Astrocyte (in vitro differentiated cells and primary cell): Measurements from ENCODE around the gene SPRED1. TPM values are rescaled to one million over a fixed set of nuclear protein-coding genes. Genes with fewer than 3 reads are reported as not detected.

ENCODE experiments used
- DNase-seq: peaks from one replicate; pipeline ENCODE4 v3.0.0-alpha.2; 2010; ENCODE audit warnings: low read depth
- FAIRE-seq: peaks from 2 replicates; lab custom pipeline; 2011; peaks lifted over from hg19 to GRCh38; lab: Jason Lieb, UNC
- H2AFZ ChIP-seq: 2 replicates; pipeline ENCODE4 v1.6.0; 2012; ENCODE audit warnings: low read depth, low read length, inconsistent platforms
- H3K27ac ChIP-seq: 2 replicates; pipeline ENCODE4 v1.5.1; 2011; ENCODE audit warnings: low read depth, low read length, inconsistent platforms
- H3K27me3 ChIP-seq: 2 replicates; pipeline ENCODE4 v1.6.0; 2011; ENCODE audit warnings: low read length, inconsistent platforms; ENCODE audit not compliant: insufficient read depth
- H3K36me3 ChIP-seq: 2 replicates; pipeline ENCODE4 v1.5.1; 2011; ENCODE audit warnings: low read length, inconsistent platforms; ENCODE audit not compliant: insufficient read depth
- H3K4me1 ChIP-seq: 2 replicates; pipeline ENCODE4 v1.5.1; 2011; ENCODE audit warnings: low read length, inconsistent platforms; ENCODE audit not compliant: insufficient read depth
- H3K4me2 ChIP-seq: 2 replicates; pipeline ENCODE4 v1.6.0; 2012; ENCODE audit warnings: low read length, inconsistent platforms
- H3K4me3 ChIP-seq: 2 replicates; pipeline ENCODE4 v1.5.1; 2011; ENCODE audit warnings: low read depth, mild to moderate bottlenecking, low read length, inconsistent platforms; ENCODE audit not compliant: insufficient read depth
- H3K79me2 ChIP-seq: 2 replicates; pipeline ENCODE4 v1.6.0; 2012; ENCODE audit warnings: mild to moderate bottlenecking, low read length, inconsistent platforms; ENCODE audit not compliant: insufficient read depth
- H3K9ac ChIP-seq: 2 replicates; pipeline ENCODE4 v1.6.0; 2012; ENCODE audit warnings: mild to moderate bottlenecking, low read length, inconsistent platforms
- H3K9me3 ChIP-seq: 2 replicates; pipeline ENCODE4 v1.5.1; 2012; ENCODE audit warnings: low read depth, mild to moderate bottlenecking, low read length, inconsistent platforms; ENCODE audit not compliant: insufficient read depth
- H4K20me1 ChIP-seq: 2 replicates; pipeline ENCODE4 v1.6.0; 2012; ENCODE audit warnings: low read length, inconsistent platforms; ENCODE audit not compliant: insufficient read depth
- H3K27ac Mint-ChIP-seq: one replicate; pipeline ENCODE4 v1.8.0; 2021; ENCODE audit warnings: mild to moderate bottlenecking, mixed read lengths; ENCODE audit not compliant: unreplicated experiment
- H3K27me3 Mint-ChIP-seq: one replicate; pipeline ENCODE4 v1.8.0; 2021; ENCODE audit warnings: low read depth, mixed read lengths; ENCODE audit not compliant: unreplicated experiment
- H3K36me3 Mint-ChIP-seq: one replicate; pipeline ENCODE4 v1.8.0; 2021; ENCODE audit warnings: low read depth, mixed read lengths; ENCODE audit not compliant: unreplicated experiment
- H3K4me1 Mint-ChIP-seq: one replicate; pipeline ENCODE4 v1.8.0; 2021; ENCODE audit warnings: low read depth, mixed read lengths; ENCODE audit not compliant: unreplicated experiment
- H3K4me3 Mint-ChIP-seq: one replicate; pipeline ENCODE4 v1.8.0; 2021; ENCODE audit warnings: mild to moderate bottlenecking, moderate library complexity, mixed read lengths; ENCODE audit not compliant: unreplicated experiment
- H3K9me3 Mint-ChIP-seq: one replicate; pipeline ENCODE4 v1.8.0; 2021; ENCODE audit warnings: mild to moderate bottlenecking, mixed read lengths; ENCODE audit not compliant: unreplicated experiment
- CTCF ChIP-seq: IDR thresholded peaks from 2 replicates; pipeline ENCODE4 v1.5.1; 2011; ENCODE audit warnings: low read depth, mild to moderate bottlenecking, inconsistent platforms, low read length, moderate library complexity; ENCODE audit not compliant: insufficient read depth
- EZH2 ChIP-seq: IDR thresholded peaks from 2 replicates; pipeline ENCODE4 v1.6.1; 2012; ENCODE audit warnings: mild to moderate bottlenecking, low read length, inconsistent platforms; ENCODE audit not compliant: insufficient read depth
- total RNA-seq: library from RNA; stranded (reverse); gene quantifications from 2 replicates; pipeline ENCODE4 v1.2.1, GENCODE V29; 2021

SPRED1 gene
- total RNA-seq, 1 donor from 2014 or later = 31.7 TPM

DNA sequence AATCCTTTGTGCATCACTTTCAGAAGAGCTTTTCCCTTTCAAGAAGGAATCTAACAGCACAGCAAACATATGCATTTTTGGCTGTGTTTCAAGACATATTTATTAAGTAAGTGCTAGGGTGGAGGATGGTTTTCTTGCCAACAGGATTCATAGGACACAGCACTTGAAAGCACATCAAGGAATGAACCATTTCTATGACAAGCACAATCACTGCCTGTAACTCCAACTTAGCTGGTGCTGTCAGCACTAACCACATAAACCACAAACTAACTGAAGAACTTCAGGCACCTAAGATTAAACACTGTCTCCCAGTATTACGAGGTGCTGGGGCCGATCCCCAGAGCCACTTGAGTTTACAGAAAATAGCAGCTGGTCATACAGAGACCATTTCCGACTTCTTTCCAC is 35.4 kb upstream of the SPRED1 start:
- FAIRE-seq (peak; percentile 88), DNase-seq (peak; percentile 92)
- peak overlapping the region; percentile 59 for H3K27ac Mint-ChIP-seq

GRCh38 chr15:38217788-38218609 is 34.6 kb upstream of the SPRED1 start:
- Histone ChIP-seq H3K27ac (no peak overlapping the region), H3K4me2 (peak overlapping the region; percentile 69), H3K9me3 (no peaks in the 10 kb centered on the region), H3K4me1 (peaks cover 19% of the 10 kb centered on the region), H2AFZ (no peak overlapping the region), H3K4me3 (no peak overlapping the region), H3K79me2 (no peaks in the 10 kb centered on the region), H3K27me3 (no peaks in the 10 kb centered on the region), H3K9ac (no peak overlapping the region), H4K20me1 (no peaks in the 10 kb centered on the region), H3K36me3 (no peaks in the 10 kb centered on the region)
- FAIRE-seq = peak; percentile 26
- TF ChIP-seq EZH2 (no peak), CTCF (no peak)
- peak; percentile 67 for DNase-seq
- Mint-ChIP-seq H3K36me3 (no peaks in the 10 kb centered on the region), H3K4me3 (no peak overlapping the region), H3K27ac (no peak overlapping the region), H3K9me3 (no peaks in the 10 kb centered on the region), H3K27me3 (no peaks in the 10 kb centered on the region), H3K4me1 (peaks cover 19% of the 10 kb centered on the region)

More for the DNA sequence above, 35.4 kb upstream of the SPRED1 start:
- Histone ChIP-seq H3K79me2 (no peaks in the 10 kb centered on the region), H3K9me3 (no peaks in the 10 kb centered on the region), H3K4me3 (no peak overlapping the region), H3K27ac (no peak overlapping the region), H3K27me3 (no peaks in the 10 kb centered on the region), H3K4me1 (peaks cover 19% of the 10 kb centered on the region), H2AFZ (no peak overlapping the region), H4K20me1 (no peaks in the 10 kb centered on the region), H3K4me2 (peak overlapping the region; percentile 69), H3K9ac (no peak overlapping the region), H3K36me3 (no peaks in the 10 kb centered on the region)
- Mint-ChIP-seq H3K4me1 (peaks cover 24% of the 10 kb centered on the region), H3K9me3 (no peaks in the 10 kb centered on the region), H3K4me3 (no peak overlapping the region), H3K36me3 (no peaks in the 10 kb centered on the region), H3K27me3 (no peaks in the 10 kb centered on the region)
- TF ChIP-seq CTCF (no peak), EZH2 (no peak)
